ENCODE results near the gene HOXA5.

HOXA5 gene

GRCh38 chr7:27108390-27109127 lies 34.9 kb downstream of the HOXA5 start:
- no peak for TF ChIP-seq GATA2 (IDR thresholded peaks at IDR 0.05; ENCODE audit: low read depth, low read length)
- no peak for TF ChIP-seq GATA3 (IDR thresholded peaks at IDR 0.05; ENCODE audit: low read depth, low read length)

- no peak for TF ChIP-seq GATA3 (IDR thresholded peaks at IDR 0.05; ENCODE audit: low read depth, low read length)
- no peak for TF ChIP-seq GATA2 (IDR thresholded peaks at IDR 0.05; ENCODE audit: low read depth, low read length)
Measured at GRCh38 chr7:27107391-27108381, 35.8 kb downstream of the HOXA5 start.

GRCh38 chr7:27106901-27107240 lies 36.6 kb downstream of the HOXA5 start:
- TF ChIP-seq GATA2 (IDR thresholded peaks at IDR 0.05; ENCODE audit: low read depth, low read length), result no peak
- no peak for TF ChIP-seq GATA3 (IDR thresholded peaks at IDR 0.05; ENCODE audit: low read depth, low read length)

- TF ChIP-seq GATA3 (IDR thresholded peaks at IDR 0.05; ENCODE audit: low read depth, low read length), result no peak
- no peak for TF ChIP-seq GATA2 (IDR thresholded peaks at IDR 0.05; ENCODE audit: low read depth, low read length)
Measured at GRCh38 chr7:27106181-27106900, 37.1 kb downstream of the HOXA5 start.

GRCh38 chr7:27105301-27106031 lies 38.0 kb downstream of the HOXA5 start:
- TF ChIP-seq GATA3 (IDR thresholded peaks at IDR 0.05; ENCODE audit: low read depth, low read length) (no peak), GATA2 (IDR thresholded peaks at IDR 0.05; ENCODE audit: low read depth, low read length) (no peak)

- TF ChIP-seq GATA3 (IDR thresholded peaks at IDR 0.05; ENCODE audit: low read depth, low read length) (no peak), GATA2 (IDR thresholded peaks at IDR 0.05; ENCODE audit: low read depth, low read length) (no peak)
Measured at GRCh38 chr7:27104341-27105058, 39.0 kb downstream of the HOXA5 start.

GRCh38 chr7:27103489-27104226 lies 39.8 kb downstream of the HOXA5 start:
- TF ChIP-seq GATA3 (IDR thresholded peaks at IDR 0.05; ENCODE audit: low read depth, low read length) (no peak), GATA2 (IDR thresholded peaks at IDR 0.05; ENCODE audit: low read depth, low read length) (no peak)

- TF ChIP-seq GATA3 (IDR thresholded peaks at IDR 0.05; ENCODE audit: low read depth, low read length) (no peak), GATA2 (IDR thresholded peaks at IDR 0.05; ENCODE audit: low read depth, low read length) (no peak)
Measured at GRCh38 chr7:27102581-27103442, 40.7 kb downstream of the HOXA5 start, which contains the start of gene HOXA2. TSS of gene HOXA2 (minus strand) at chr7:27102683. CDS start at chr7:27102500, 183 bp downstream.

- TF ChIP-seq GATA2 (IDR thresholded peaks at IDR 0.05; ENCODE audit: low read depth, low read length) (no peak), GATA3 (IDR thresholded peaks at IDR 0.05; ENCODE audit: low read depth, low read length) (no peak)
Measured at GRCh38 chr7:27101957-27102580, 41.4 kb downstream of the HOXA5 start.

- TF ChIP-seq GATA3 (IDR thresholded peaks at IDR 0.05; ENCODE audit: low read depth, low read length) (no peak), GATA2 (IDR thresholded peaks at IDR 0.05; ENCODE audit: low read depth, low read length) (no peak)
Measured at GRCh38 chr7:27101171-27101956, 42.1 kb downstream of the HOXA5 start.

All from SH-SY5Y (cell line).